ENCODE results near the gene INCA1. TPM values are rescaled to one million over a fixed set of nuclear protein-coding genes. Genes with fewer than 3 reads are reported as not detected.

Gene INCA1
- total and polyA plus RNA-seq, 2 of the 13 experiments (the other 11 are each of a cell fraction or from before 2014, with no cell fraction given), result 0.93 to 2.6 TPM

- TF ChIP-seq, protein P1, sequence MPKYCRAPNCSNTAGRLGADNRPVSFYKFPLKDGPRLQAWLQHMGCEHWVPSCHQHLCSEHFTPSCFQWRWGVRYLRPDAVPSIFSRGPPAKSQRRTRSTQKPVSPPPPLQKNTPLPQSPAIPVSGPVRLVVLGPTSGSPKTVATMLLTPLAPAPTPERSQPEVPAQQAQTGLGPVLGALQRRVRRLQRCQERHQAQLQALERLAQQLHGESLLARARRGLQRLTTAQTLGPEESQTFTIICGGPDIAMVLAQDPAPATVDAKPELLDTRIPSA (CRISPR knock-in tag; IDR thresholded peaks at IDR 0.05; ENCODE audit: borderline replicate concordance), result no peak
- TF ChIP-seq ZFX (CRISPR knock-in tag; IDR thresholded peaks at IDR 0.05; ENCODE audit: low read depth) (peak; percentile 62; the same call in 1 of the 2 replicates), ZBTB10 (CRISPR knock-in tag; IDR thresholded peaks at IDR 0.05; ENCODE audit: borderline replicate concordance) (peak; percentile 27; the same call in 1 of the 2 replicates), XRCC5 (optimal IDR thresholded peaks at IDR 0.05; ENCODE audit: low read length) (no peak), ZNF792 (CRISPR knock-in tag; IDR thresholded peaks at IDR 0.05) (peak; percentile 94), PCBP1 (IDR thresholded peaks at IDR 0.05; ENCODE audit: borderline replicate concordance, low read depth, low read length) (no peak), SALL2 (CRISPR knock-in tag; IDR thresholded peaks at IDR 0.05) (peak; percentile 19; the same call in 1 of the 2 replicates), ZMYM2 (CRISPR knock-in tag; IDR thresholded peaks at IDR 0.05) (no peak), ZNF30 (CRISPR knock-in tag; IDR thresholded peaks at IDR 0.05) (no peak), ZNF33B (CRISPR knock-in tag; IDR thresholded peaks at IDR 0.05) (no peak), NONO (IDR thresholded peaks at IDR 0.05) (no peak), NONO (CRISPR knock-in tag; conservative IDR thresholded peaks at IDR 0.05) (peak; percentile 76; the same call in 1 of the 2 replicates), ATF7-NPFF (CRISPR knock-in tag; IDR thresholded peaks at IDR 0.05; ENCODE audit: low read depth) (no peak), NCOA1 (CRISPR knock-in tag; IDR thresholded peaks at IDR 0.05) (0 out of 2 replicates have a peak, but pooled peaks have one; percentile 10), SAP130 (CRISPR knock-in tag; IDR thresholded peaks at IDR 0.05; ENCODE audit: low read depth) (peak; percentile 71; the same call in 1 of the 2 replicates), NCOR1 (IDR thresholded peaks at IDR 0.05; ENCODE audit: borderline replicate concordance, low read length) (peak; percentile 49; the same call in 1 of the 2 replicates)
- TF ChIP-seq, protein P2, sequence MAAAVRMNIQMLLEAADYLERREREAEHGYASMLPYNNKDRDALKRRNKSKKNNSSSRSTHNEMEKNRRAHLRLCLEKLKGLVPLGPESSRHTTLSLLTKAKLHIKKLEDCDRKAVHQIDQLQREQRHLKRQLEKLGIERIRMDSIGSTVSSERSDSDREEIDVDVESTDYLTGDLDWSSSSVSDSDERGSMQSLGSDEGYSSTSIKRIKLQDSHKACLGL (CRISPR knock-in tag; IDR thresholded peaks at IDR 0.05), result peak; percentile 1; the same call in 1 of the 2 replicates
- TF ChIP-seq, protein P3, sequence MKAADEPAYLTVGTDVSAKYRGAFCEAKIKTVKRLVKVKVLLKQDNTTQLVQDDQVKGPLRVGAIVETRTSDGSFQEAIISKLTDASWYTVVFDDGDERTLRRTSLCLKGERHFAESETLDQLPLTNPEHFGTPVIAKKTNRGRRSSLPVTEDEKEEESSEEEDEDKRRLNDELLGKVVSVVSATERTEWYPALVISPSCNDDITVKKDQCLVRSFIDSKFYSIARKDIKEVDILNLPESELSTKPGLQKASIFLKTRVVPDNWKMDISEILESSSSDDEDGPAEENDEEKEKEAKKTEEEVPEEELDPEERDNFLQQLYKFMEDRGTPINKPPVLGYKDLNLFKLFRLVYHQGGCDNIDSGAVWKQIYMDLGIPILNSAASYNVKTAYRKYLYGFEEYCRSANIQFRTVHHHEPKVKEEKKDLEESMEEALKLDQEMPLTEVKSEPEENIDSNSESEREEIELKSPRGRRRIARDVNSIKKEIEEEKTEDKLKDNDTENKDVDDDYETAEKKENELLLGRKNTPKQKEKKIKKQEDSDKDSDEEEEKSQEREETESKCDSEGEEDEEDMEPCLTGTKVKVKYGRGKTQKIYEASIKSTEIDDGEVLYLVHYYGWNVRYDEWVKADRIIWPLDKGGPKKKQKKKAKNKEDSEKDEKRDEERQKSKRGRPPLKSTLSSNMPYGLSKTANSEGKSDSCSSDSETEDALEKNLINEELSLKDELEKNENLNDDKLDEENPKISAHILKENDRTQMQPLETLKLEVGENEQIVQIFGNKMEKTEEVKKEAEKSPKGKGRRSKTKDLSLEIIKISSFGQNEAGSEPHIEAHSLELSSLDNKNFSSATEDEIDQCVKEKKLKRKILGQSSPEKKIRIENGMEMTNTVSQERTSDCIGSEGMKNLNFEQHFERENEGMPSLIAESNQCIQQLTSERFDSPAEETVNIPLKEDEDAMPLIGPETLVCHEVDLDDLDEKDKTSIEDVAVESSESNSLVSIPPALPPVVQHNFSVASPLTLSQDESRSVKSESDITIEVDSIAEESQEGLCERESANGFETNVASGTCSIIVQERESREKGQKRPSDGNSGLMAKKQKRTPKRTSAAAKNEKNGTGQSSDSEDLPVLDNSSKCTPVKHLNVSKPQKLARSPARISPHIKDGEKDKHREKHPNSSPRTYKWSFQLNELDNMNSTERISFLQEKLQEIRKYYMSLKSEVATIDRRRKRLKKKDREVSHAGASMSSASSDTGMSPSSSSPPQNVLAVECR (CRISPR knock-in tag; IDR thresholded peaks at IDR 0.05; ENCODE audit: borderline replicate concordance), result peak; percentile 60; the same call in 1 of the 2 replicates
- TF ChIP-seq, protein P4, sequence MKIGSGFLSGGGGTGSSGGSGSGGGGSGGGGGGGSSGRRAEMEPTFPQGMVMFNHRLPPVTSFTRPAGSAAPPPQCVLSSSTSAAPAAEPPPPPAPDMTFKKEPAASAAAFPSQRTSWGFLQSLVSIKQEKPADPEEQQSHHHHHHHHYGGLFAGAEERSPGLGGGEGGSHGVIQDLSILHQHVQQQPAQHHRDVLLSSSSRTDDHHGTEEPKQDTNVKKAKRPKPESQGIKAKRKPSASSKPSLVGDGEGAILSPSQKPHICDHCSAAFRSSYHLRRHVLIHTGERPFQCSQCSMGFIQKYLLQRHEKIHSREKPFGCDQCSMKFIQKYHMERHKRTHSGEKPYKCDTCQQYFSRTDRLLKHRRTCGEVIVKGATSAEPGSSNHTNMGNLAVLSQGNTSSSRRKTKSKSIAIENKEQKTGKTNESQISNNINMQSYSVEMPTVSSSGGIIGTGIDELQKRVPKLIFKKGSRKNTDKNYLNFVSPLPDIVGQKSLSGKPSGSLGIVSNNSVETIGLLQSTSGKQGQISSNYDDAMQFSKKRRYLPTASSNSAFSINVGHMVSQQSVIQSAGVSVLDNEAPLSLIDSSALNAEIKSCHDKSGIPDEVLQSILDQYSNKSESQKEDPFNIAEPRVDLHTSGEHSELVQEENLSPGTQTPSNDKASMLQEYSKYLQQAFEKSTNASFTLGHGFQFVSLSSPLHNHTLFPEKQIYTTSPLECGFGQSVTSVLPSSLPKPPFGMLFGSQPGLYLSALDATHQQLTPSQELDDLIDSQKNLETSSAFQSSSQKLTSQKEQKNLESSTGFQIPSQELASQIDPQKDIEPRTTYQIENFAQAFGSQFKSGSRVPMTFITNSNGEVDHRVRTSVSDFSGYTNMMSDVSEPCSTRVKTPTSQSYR (CRISPR knock-in tag; IDR thresholded peaks at IDR 0.05; ENCODE audit: borderline replicate concordance), result peak; percentile 48; the same call in 1 of the 2 replicates
Measured at GRCh38 chr17:4950746-4951204, 46.5 kb downstream of the INCA1 start, which contains the start of gene ENO3 (continued).

Data from HepG2 (cell line).